Endothelial cell of hepatic sinusoid (primary cell): ENCODE measurements around the gene SCOC.

Experiments
- in situ Hi-C: cut with HindIII; loops from 2 replicates; pipeline ENCODE4 v1.10.0; 2017; ENCODE audit warnings: low sequenced_read_pairs

SCOC gene

DNA sequence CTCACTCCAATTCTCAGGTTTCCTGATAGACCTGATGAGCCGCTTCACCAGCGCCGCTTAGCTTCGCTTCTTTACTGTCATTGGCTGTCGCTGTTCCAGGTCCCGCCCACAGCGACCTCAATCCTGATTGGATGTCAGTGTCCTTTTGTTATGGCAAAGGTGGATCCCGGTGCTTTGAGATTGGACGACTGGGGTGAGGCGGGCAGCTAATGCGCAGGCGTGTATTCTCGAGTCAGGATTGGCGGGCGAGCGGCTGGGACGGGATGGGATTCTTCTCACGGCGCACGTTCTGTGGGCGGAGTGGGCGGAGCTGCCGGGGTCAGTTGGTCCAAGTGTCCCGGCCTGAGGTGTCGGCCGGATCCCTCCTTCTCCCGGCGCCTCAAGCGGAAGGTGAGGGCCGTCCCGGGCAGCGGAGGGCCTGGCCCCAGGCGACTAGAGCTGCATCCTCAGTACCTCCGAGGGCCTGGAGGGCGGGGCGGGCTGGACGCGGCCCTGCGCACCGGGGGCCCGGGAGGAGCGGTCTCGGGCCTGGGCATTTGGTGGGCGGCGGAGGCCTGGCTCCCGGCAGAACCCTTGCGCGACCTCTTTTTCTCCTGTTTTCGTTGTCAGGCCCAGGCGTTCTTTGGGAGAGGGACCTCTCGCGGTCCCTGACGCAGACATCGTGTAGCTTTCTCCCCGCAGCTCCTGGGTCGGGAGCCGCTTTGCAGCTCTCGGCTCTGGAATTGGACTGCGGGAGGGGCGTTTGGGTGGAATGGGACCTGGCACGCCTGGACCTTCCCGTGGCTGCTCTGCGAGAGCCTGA is at the start of gene SCOC:
TSS of gene SCOC (plus strand) at position 319 of the 802 bp plus-strand sequence. CDS start 5,525 bp downstream, outside the sequence.
- in situ Hi-C loops, result no loop called here

DNA sequence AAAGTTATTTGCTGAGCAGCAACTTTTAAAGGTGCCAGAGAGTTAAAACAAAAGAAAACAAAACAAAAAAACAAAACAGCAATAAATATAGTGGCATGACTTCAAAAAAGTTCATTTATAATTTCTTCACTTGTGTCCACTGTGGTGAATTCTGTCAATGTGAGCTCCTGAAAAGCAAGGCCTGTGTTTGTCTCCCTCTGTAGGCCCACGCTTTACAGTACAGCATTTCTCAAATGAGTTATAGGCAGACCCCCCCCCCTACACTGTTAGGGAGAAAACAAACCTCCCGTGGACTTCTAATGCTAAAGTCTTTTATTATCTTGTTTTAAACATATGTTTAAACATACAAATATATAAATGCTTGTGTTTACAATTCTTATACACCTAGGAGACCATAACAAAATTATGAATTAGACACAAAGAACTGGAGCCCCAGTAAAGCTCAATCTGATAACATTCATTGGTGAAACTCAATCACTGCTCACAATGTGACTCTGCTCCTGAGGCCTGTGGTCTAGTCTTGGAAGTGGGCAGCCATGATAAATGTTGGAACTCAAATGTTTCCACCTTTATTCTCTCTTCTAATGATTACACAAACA is 47.0 kb upstream of the SCOC start:
- in situ Hi-C loops, result no loop called here

DNA sequence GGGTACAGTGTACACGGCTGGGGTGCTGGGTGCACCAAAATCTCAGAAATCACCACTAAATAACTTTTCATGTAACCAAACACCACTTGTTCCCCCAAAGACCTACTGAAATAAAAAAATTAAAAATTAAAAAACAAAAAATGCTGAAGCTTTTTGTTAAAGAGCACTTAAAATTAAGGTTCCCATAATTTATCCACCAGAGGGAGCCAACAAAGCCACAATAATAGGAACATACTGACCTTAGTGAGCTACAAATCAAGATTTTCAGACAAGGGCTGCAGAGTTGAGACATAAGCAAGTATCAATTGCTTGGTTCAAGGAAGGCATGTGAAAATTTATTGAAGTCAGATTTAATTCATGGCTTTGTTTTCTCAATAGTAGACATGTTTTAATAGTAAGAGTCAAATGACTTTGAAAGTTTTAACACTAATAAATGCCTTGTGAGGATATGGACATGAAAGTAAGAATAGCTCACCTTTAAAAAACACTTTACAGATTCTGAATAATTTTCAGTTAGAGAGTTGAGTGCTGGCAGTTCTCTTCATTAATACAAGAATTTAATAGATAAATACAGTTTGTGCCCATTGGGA is 43.0 kb upstream of the SCOC start:
- in situ Hi-C loops, result no loop called here

DNA sequence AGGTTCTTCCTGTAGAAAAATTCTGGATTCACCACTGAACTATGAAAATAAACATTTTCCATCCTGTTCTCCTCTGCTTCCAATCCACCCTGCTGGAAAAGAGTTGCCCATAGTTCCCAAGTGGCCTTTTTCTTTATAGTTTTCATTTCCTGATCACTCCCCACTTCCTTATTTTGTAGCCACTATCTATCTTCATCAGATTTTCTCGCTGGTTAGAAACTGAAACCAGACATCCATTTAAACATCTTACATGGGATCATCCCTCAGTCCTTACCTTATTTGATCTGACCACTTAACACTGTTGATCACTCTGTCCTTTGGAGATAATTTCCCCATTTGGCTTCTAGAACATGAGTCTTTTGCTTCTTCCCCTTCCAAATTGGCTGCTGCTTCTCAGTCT is 42.2 kb upstream of the SCOC start:
- in situ Hi-C loops, result no loop called here

DNA sequence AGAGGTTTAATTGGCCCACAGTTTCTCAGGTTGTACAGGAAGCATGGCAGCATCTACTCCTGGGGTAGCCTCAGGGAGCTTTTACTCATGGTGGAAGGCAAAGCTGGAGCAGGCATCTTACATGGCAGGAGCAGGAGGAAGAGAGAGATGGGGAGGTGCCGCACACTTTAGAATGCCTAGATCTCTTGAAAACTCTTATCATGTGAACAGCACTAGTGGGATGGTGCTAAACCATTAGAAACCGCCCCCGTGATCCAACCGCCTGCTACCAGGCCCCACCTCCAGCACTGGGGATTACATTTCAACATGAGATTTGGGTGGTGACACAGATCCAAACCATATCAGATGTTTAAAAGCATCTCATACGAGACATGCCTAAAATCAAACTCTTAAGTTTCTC is 41.6 kb upstream of the SCOC start:
- in situ Hi-C loops, result no loop called here

DNA sequence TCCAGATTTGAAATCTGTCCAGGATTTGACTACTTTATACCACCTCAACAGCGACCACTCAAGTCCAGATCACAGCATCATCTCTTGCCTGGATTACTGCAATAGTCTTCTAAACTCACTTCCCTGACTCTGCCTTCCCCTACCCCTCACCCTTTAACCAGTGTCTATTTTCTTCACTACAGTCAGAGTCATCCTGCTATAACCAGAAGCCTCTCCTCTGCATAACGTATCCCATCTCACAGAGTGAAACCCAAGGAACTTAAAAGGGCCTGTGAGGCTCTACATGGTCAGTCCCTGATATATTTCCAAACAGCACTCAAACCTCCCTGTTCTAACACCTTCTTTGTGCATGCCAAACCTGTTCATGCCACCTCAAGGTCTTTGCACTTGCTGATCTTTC is 40.7 kb upstream of the SCOC start:
- in situ Hi-C loops, result no loop called here

DNA sequence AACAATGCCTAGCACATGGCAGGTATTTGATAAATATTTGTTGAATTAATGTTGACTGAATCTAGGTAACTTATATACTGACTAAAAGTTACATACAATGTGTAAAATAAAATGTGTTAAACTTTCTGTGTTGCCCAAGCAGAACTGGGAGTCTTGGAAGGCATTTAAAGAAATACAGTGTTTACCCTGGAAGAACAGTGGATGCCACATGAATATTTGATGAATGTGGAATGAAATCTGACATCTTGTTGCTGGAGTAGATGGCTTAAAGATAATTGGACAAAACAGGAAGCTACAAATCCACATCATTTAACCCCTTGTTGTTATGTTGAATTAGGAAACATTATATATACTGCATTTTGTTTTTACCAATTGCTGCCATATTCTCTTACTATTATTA is 39.9 kb upstream of the SCOC start:
- in situ Hi-C loops, result no loop called here

DNA sequence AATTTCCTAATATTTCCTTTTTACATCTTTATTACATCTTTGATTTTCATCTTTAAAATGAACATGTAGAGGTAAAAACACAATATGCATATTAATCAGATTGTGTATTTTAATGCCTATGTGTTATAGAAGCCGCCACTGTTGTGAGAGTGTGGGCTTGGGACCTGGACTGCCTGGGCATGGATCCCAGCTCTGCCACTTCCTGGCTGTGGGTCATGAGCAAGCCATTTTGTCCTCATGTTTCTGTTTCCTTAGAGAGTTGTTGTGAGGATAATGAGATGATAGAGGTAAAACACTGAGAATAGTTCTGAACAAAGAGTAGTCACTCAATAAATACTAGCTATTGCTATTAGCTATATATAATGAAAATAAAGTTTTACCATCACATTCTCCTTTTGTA is 38.4 kb upstream of the SCOC start:
- in situ Hi-C loops, result no loop called here

DNA sequence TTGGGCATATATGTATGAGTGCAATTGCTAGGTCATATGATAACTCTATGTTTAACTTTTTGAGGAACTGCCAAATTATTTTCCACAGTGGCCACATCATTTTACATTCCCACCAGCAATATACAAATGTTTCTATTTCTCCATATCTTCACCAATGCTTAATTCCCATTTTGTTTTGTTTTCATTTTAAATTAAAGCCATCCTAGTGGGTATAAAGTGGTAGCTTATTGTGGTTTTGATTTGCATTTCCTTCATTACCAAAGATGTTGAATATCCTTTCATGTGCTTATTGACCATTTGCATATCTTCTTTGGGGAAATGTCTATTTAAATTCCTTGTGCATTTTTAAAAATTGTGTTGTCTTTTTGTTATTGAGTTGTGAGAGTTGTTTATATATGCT is 36.7 kb upstream of the SCOC start:
- in situ Hi-C loops, result no loop called here

DNA sequence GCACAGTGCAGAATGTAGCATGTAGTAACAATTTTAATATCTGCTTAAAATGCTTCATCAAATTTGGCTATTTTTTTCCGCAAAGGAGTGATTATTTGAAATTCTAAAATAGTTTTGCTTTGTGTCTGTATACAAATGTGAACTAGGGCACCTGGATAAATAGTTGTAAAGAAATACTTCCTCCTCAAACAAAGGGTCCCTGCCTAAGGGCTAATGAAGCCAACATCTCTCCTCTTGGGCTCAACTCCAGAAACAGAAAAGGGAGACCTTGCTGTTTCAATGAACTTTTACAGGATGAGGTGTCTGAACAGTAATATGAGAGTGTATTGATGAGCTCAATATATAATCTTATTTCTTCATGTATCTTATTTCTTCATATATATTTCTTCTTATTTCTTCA is 30.8 kb upstream of the SCOC start:
- in situ Hi-C loops, result no loop called here

DNA sequence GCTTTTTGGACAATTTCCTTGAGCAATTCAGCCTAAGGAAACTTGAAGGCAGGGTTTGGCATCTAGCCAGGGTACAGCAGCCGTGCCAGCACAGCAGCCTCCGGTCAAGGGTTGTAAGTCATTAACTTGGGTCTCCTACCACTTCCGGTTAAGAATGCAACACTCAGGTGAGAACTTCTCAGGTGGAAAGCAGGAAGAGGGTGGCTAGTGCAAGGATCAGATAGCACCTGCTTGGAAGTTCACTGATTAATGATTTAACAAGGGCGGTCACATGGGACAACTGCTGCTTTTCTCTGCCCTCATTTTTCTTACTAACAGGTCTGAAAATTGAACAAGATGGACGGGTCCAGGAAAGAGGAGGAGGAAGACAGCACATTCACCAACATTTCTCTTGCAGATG is 30.1 kb upstream of the SCOC start:
- in situ Hi-C loops, result no loop called here

DNA sequence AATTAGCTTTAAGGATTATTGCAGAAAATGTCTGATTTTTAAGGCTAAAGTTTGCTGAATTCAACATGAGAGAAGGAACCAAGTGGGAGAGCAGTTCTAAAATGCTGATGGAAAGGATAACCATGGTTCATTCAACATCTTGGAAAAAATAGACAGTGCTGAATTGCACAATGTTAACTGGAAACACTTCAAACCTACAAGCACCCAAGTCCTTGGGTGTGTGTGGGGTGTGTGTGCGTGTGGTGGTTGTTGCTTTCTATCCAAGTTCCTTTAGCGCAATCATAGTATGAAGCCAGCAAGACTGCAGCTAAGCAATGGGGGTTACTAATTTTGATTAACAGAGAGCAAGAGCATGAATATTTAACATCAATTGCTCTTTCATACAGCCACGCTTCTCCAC is 29.3 kb upstream of the SCOC start:
- in situ Hi-C loops, result no loop called here

DNA sequence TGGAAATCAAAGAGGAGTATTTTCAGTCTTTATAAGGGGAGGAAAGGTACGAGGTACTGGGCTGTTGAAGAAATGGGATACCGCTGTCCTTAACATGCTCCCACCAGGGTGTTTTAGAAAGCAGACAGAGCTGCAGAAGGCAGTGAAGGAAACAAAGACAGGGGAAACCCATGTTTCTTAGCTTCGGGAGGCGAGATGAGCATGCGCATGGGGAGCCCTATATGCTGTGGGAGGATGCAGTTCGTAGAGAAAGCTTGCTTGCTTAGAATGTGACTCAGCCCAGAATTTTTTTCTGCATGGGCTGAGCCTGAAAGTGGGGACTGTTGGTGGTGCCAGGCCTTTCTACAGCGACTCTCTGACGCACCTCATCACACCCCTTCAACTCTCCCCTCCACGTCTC is 28.8 kb upstream of the SCOC start:
- in situ Hi-C loops, result no loop called here

DNA sequence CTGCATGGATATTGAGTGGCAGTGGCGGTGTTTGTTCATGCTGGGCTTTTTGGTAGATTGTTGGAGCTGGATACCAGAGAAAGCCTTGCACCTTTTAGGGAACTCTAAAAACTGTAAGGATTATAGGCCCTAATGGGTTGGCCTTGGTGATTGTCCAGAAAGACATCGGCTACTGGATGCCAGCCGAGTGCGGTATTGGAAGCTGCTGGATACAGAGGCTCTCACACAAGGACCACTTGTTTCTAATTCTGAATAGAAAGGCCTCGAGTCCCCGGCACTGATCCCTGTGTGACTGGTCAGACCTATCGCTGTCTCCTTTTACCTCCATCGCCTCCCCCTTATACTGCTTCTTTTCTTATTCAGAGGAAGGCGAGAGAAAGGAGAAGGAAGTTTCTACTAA is 27.3 kb upstream of the SCOC start:
- in situ Hi-C loops, result no loop called here

DNA sequence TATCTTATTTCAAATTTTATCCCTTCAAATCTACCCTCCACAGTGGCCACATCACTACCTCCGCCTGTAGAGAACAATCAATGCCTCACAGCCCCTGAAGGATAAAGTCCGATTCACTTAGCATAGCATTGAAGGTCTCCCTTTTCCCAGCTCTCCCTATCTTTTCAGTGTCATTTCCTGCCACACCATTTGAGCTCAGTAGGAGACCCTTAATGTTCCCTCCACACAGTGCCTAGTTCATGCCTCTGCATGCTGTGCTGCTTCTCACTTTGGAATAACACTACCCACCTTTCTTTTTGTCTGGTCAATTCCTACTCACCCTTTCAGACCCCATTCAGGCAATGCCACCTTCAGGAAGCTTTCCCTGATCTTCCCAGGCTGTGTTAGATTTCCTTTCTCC is 23.6 kb upstream of the SCOC start:
- in situ Hi-C loops, result no loop called here

DNA sequence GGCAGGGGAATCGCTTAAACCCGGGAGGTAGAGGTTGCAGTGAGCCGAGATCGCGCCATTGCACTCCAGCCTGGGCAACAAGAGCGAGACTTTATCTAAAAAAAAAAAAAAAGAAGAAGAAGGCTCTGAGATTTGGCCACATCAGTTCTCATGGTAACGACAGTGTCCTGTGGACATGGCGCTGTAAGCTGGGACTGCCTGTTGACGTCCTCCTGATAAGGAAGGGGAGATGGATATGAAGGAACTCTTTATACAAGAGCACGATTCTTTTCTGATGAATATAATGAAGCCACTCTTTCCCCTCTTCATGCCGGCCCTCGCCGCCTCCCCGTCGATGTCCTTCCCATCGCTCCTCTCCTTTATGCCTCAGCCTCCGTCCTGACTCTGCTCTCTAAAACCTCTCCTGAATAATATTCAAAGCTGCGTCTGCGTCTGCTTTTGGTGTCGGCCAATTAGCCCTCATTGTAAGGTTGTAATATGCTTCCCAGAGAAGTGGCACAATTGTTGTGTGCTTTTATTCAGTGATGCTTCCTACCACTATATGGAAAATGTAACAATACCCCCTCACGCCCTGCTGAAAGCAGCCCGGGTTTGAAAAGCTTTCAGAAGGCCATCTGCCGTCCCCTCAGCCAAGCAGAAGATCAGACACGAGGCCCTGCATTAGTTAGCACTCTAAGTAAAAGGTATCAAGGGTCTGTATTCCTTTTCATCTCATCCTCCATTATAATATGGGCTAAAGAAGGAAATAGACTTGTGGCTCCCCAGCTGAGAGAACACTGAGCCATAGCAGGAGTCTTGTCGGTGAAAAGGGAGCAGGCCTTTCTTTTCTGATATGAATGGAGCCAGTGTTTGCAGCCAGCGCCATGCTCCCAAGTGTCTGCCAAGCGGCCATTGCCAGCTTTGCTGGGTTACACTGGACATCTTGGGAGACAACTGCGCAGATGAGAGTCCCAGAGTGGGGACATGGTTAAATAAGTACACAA is 22.1 kb upstream of the SCOC start:
- in situ Hi-C loops, result no loop called here

DNA sequence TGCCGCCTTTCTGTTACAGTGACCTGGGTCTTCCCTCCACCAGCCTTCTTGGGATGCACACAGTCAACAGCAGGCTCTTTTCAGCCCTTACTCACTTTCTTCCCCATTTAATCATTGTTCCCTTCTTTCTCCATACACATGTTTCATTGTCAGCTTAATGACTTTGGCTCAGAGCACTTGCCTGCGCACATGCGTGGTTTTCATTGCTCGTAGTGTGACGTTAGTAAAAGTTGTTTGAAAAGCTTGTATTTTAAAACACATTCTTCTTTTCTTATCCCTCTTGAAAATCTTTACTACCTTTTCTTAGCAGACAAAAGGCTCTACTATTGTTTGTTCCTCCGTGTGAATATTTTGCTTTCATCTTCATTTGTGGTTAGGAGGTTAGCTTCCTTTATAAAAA is 19.7 kb upstream of the SCOC start:
- in situ Hi-C loops, result no loop called here

DNA sequence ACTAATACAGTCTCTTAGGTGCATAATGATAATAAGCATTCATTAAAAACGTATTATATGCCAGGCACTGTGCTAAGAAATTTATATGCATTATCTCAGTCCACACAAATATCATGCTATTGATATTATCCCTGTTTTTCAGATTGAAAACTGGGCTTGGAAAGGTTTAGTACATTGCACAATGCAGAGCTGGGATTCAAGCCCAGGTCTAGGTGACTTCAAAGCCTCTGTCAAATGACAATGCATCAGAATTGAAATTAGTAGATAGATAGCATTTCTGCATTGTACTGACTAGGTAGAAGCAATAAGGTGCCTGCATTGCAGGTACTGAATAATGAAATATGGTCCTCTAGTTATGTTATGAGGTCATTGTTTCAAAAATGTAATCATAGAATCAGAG is 18.2 kb upstream of the SCOC start:
- in situ Hi-C loops, result no loop called here

DNA sequence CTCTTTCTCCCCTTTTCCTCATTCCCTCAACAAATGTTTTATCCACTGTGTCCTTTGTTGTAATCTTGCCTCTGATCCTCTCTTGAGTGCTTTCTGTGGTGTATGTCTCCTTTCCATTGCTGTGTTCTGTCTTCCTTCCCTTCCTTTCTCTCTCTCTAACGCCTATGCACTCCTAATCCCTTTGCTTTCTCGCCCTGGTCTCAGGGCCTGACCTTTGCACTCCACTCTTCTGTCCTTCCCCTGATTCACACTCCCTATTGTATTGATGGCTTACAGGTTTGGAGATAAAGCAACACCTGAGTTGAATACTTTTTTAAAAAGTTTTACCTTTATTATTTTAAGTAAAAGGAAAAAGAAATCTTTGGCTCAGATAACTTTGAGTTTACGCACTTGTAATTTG is 15.6 kb upstream of the SCOC start:
- in situ Hi-C loops, result no loop called here

DNA sequence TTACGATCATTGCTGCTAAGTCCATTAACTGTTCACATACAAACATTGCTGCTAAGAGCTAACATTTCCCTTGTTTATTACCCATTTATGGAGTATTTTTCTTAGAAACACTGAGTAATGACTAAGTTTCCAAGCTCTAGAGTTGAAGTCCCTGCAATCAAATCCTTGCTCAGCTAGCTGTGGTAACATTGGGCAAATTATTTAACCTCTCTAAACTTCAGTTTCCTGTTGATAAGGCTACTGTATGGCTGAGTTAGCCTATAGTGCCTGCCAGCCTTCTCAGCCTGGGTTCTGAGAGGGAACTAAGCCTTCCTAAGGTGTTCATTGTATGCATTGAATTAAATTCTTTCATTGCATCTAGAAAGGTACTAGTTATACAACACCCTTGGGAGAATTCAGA is 15.2 kb upstream of the SCOC start:
- in situ Hi-C loops, result no loop called here
